ENCODE measurements around the gene DPP8.

The DPP8 gene

GRCh38 chr15:65423976-65424679 is 93.4 kb downstream of the DPP8 start:
- DNase-seq (ENCODE audit: low read depth), result no peak

- no peak for DNase-seq (ENCODE audit: low read depth)
These were observed 94.1 kb downstream of the DPP8 start for GRCh38 chr15:65423150-65423975.

GRCh38 chr15:65421360-65422215 is 95.9 kb downstream of the DPP8 start:
- no peak for DNase-seq (ENCODE audit: low read depth)

- DNase-seq (ENCODE audit: low read depth), result no peak
These were observed 96.5 kb downstream of the DPP8 start for GRCh38 chr15:65420975-65421359.

GRCh38 chr15:65418596-65418995 is 98.9 kb downstream of the DPP8 start:
- no peak for DNase-seq (ENCODE audit: low read depth)

GRCh38 chr15:65416845-65417416 is 100.6 kb downstream of the DPP8 start:
- DNase-seq (ENCODE audit: low read depth), result no peak

GRCh38 chr15:65414841-65415621 is 102.5 kb downstream of the DPP8 start:
- no peak for DNase-seq (ENCODE audit: low read depth)

- no peak for DNase-seq (ENCODE audit: low read depth)
These were observed 103.7 kb downstream of the DPP8 start for GRCh38 chr15:65413760-65414144.

GRCh38 chr15:65413051-65413759 is 104.3 kb downstream of the DPP8 start:
- no peak for DNase-seq (ENCODE audit: low read depth)

GRCh38 chr15:65412556-65412955 is 104.9 kb downstream of the DPP8 start:
- no peak for DNase-seq (ENCODE audit: low read depth)

GRCh38 chr15:65411465-65412071 is 105.9 kb downstream of the DPP8 start:
- no peak for DNase-seq (ENCODE audit: low read depth)

GRCh38 chr15:65410972-65411371 is 106.5 kb downstream of the DPP8 start:
- no peak for DNase-seq (ENCODE audit: low read depth)

GRCh38 chr15:65410036-65410435 is 107.5 kb downstream of the DPP8 start:
- DNase-seq (ENCODE audit: low read depth), result no peak

- no peak for DNase-seq (ENCODE audit: low read depth)
These were observed 108.4 kb downstream of the DPP8 start for GRCh38 chr15:65409036-65409631.

GRCh38 chr15:65408324-65409035 is 109.0 kb downstream of the DPP8 start:
- DNase-seq (ENCODE audit: low read depth), result no peak

GRCh38 chr15:65406424-65407000 is 111.0 kb downstream of the DPP8 start:
- DNase-seq (ENCODE audit: low read depth), result no peak

- DNase-seq (ENCODE audit: low read depth), result no peak
These were observed 111.6 kb downstream of the DPP8 start for GRCh38 chr15:65405791-65406423.

GRCh38 chr15:65404186-65404872 is 113.2 kb downstream of the DPP8 start:
- DNase-seq (ENCODE audit: low read depth), result no peak

All from stimulated activated CD8-positive, alpha-beta memory T cell treated with anti-CD3 and anti-CD28 coated beads, Interleukin-15, amount 100 ng/mL, for 1 hour (primary cell).